Activated naive CD4-positive, alpha-beta T cell treated with anti-CD3 and anti-CD28 coated beads, Interleukin-2, amount 50 U/mL, for 24 hours (primary cell): Measurements from ENCODE around the gene MAP3K7.

Experiments used
- H3K27ac Mint-ChIP-seq: one replicate; pipeline ENCODE4 v1.8.0; 2021; ENCODE audit warnings: mild to moderate bottlenecking, mixed read lengths
- H3K27me3 Mint-ChIP-seq: one replicate; pipeline ENCODE4 v1.8.0; 2021; ENCODE audit warnings: mixed read lengths
- H3K36me3 Mint-ChIP-seq: one replicate; pipeline ENCODE4 v1.8.0; 2021; ENCODE audit warnings: mixed read lengths
- H3K4me1 Mint-ChIP-seq: one replicate; pipeline ENCODE4 v1.8.0; 2021; ENCODE audit warnings: mixed read lengths
- H3K4me3 Mint-ChIP-seq: one replicate; pipeline ENCODE4 v1.8.0; 2021; ENCODE audit warnings: mild to moderate bottlenecking, mixed read lengths
- H3K9me3 Mint-ChIP-seq: one replicate; pipeline ENCODE4 v1.8.0; 2021; ENCODE audit warnings: mixed read lengths

The MAP3K7 gene

GRCh38 chr6:90485635-90486277 is 101.1 kb downstream of the MAP3K7 start:
- Mint-ChIP-seq H3K36me3 (peaks cover 1% of the 10 kb centered on the region), H3K4me3 (no peak overlapping the region), H3K27ac (no peak overlapping the region), H3K9me3 (no peaks in the 10 kb centered on the region), H3K27me3 (no peaks in the 10 kb centered on the region), H3K4me1 (peaks cover 3% of the 10 kb centered on the region)

- Mint-ChIP-seq H3K4me1 (peaks cover 3% of the 10 kb centered on the region), H3K4me3 (no peak overlapping the region), H3K27ac (no peak overlapping the region)
Measured at GRCh38 chr6:90484903-90485302, 102.0 kb downstream of the MAP3K7 start.

GRCh38 chr6:90484385-90484784 is 102.5 kb downstream of the MAP3K7 start:
- Mint-ChIP-seq H3K9me3 (no peaks in the 10 kb centered on the region), H3K36me3 (peaks cover 1% of the 10 kb centered on the region), H3K27me3 (no peaks in the 10 kb centered on the region), H3K27ac (no peak overlapping the region), H3K4me3 (no peak overlapping the region), H3K4me1 (peaks cover 4% of the 10 kb centered on the region)

More at GRCh38 chr6:90484903-90485302, 102.0 kb downstream of the MAP3K7 start:
- Mint-ChIP-seq H3K36me3 (peaks cover 1% of the 10 kb centered on the region), H3K9me3 (no peaks in the 10 kb centered on the region), H3K27me3 (no peaks in the 10 kb centered on the region)

GRCh38 chr6:90483956-90484355 is 102.9 kb downstream of the MAP3K7 start:
- Mint-ChIP-seq H3K27ac (no peak overlapping the region), H3K4me3 (no peak overlapping the region), H3K27me3 (no peaks in the 10 kb centered on the region), H3K4me1 (peaks cover 9% of the 10 kb centered on the region), H3K36me3 (peaks cover 1% of the 10 kb centered on the region), H3K9me3 (no peaks in the 10 kb centered on the region)

GRCh38 chr6:90483116-90483839 is 103.6 kb downstream of the MAP3K7 start:
- H3K9me3 Mint-ChIP-seq: no peaks in the 10 kb centered on the region
- no peak overlapping the region for H3K4me3 Mint-ChIP-seq
- H3K4me1 Mint-ChIP-seq: peaks cover 16% of the 10 kb centered on the region
- H3K36me3 Mint-ChIP-seq: peaks cover 1% of the 10 kb centered on the region
- H3K27me3 Mint-ChIP-seq: no peaks in the 10 kb centered on the region
- H3K27ac Mint-ChIP-seq: no peak overlapping the region

GRCh38 chr6:90480666-90481065 is 106.2 kb downstream of the MAP3K7 start:
- H3K9me3 Mint-ChIP-seq: no peaks in the 10 kb centered on the region
- H3K27me3 Mint-ChIP-seq: no peaks in the 10 kb centered on the region
- no peak overlapping the region for H3K27ac Mint-ChIP-seq
- peaks cover 38% of the 10 kb centered on the region for H3K4me1 Mint-ChIP-seq
- no peak overlapping the region for H3K4me3 Mint-ChIP-seq
- no peaks in the 10 kb centered on the region for H3K36me3 Mint-ChIP-seq

- H3K9me3 Mint-ChIP-seq: no peaks in the 10 kb centered on the region
- peaks cover 43% of the 10 kb centered on the region for H3K4me1 Mint-ChIP-seq
- no peak overlapping the region for H3K4me3 Mint-ChIP-seq
- no peaks in the 10 kb centered on the region for H3K27me3 Mint-ChIP-seq
- H3K36me3 Mint-ChIP-seq: no peaks in the 10 kb centered on the region
- peak overlapping the region; percentile 84 for H3K27ac Mint-ChIP-seq
Measured at GRCh38 chr6:90479603-90479926, 107.3 kb downstream of the MAP3K7 start.

- no peaks in the 10 kb centered on the region for H3K36me3 Mint-ChIP-seq
- H3K4me1 Mint-ChIP-seq: peaks cover 48% of the 10 kb centered on the region
- H3K4me3 Mint-ChIP-seq: peak overlapping the region; percentile 42
Measured at GRCh38 chr6:90478789-90479602, 107.9 kb downstream of the MAP3K7 start.

GRCh38 chr6:90478278-90478677 is 108.6 kb downstream of the MAP3K7 start:
- H3K36me3 Mint-ChIP-seq: no peaks in the 10 kb centered on the region
- H3K4me3 Mint-ChIP-seq: no peak overlapping the region
- peaks cover 56% of the 10 kb centered on the region for H3K4me1 Mint-ChIP-seq
- H3K9me3 Mint-ChIP-seq: no peaks in the 10 kb centered on the region
- no peaks in the 10 kb centered on the region for H3K27me3 Mint-ChIP-seq
- H3K27ac Mint-ChIP-seq: peak overlapping the region; percentile 72

More at GRCh38 chr6:90478789-90479602, 107.9 kb downstream of the MAP3K7 start:
- H3K9me3 Mint-ChIP-seq: no peaks in the 10 kb centered on the region
- no peaks in the 10 kb centered on the region for H3K27me3 Mint-ChIP-seq
- peak overlapping the region; percentile 84 for H3K27ac Mint-ChIP-seq

- H3K9me3 Mint-ChIP-seq: no peaks in the 10 kb centered on the region
- peak overlapping the region; percentile 72 for H3K27ac Mint-ChIP-seq
- no peaks in the 10 kb centered on the region for H3K36me3 Mint-ChIP-seq
- no peaks in the 10 kb centered on the region for H3K27me3 Mint-ChIP-seq
- H3K4me3 Mint-ChIP-seq: no peak overlapping the region
- peaks cover 65% of the 10 kb centered on the region for H3K4me1 Mint-ChIP-seq
Measured at GRCh38 chr6:90477366-90477765, 109.5 kb downstream of the MAP3K7 start.

GRCh38 chr6:90472716-90473115 is 114.2 kb downstream of the MAP3K7 start:
- Mint-ChIP-seq H3K9me3 (no peaks in the 10 kb centered on the region), H3K36me3 (no peaks in the 10 kb centered on the region), H3K4me3 (peak overlapping the region; percentile 68), H3K4me1 (peaks cover 84% of the 10 kb centered on the region), H3K27ac (peak overlapping the region; percentile 63), H3K27me3 (no peaks in the 10 kb centered on the region)

- no peaks in the 10 kb centered on the region for H3K27me3 Mint-ChIP-seq
- no peak overlapping the region for H3K4me3 Mint-ChIP-seq
- H3K36me3 Mint-ChIP-seq: no peaks in the 10 kb centered on the region
- peaks cover 84% of the 10 kb centered on the region for H3K4me1 Mint-ChIP-seq
- H3K9me3 Mint-ChIP-seq: no peaks in the 10 kb centered on the region
- H3K27ac Mint-ChIP-seq: peak overlapping the region; percentile 51
Measured at GRCh38 chr6:90471263-90471662, 115.6 kb downstream of the MAP3K7 start.

GRCh38 chr6:90469906-90470305 is 117.0 kb downstream of the MAP3K7 start:
- H3K4me1 Mint-ChIP-seq: peaks cover 91% of the 10 kb centered on the region
- no peaks in the 10 kb centered on the region for H3K36me3 Mint-ChIP-seq
- H3K27ac Mint-ChIP-seq: no peak overlapping the region

GRCh38 chr6:90468859-90469258 is 118.0 kb downstream of the MAP3K7 start:
- H3K9me3 Mint-ChIP-seq: no peaks in the 10 kb centered on the region
- H3K4me1 Mint-ChIP-seq: peaks cover 91% of the 10 kb centered on the region
- H3K27me3 Mint-ChIP-seq: no peaks in the 10 kb centered on the region
- no peaks in the 10 kb centered on the region for H3K36me3 Mint-ChIP-seq
- H3K27ac Mint-ChIP-seq: peak overlapping the region; percentile 73
- no peak overlapping the region for H3K4me3 Mint-ChIP-seq

More at GRCh38 chr6:90469906-90470305, 117.0 kb downstream of the MAP3K7 start:
- H3K4me3 Mint-ChIP-seq: no peak overlapping the region
- no peaks in the 10 kb centered on the region for H3K9me3 Mint-ChIP-seq
- H3K27me3 Mint-ChIP-seq: no peaks in the 10 kb centered on the region

GRCh38 chr6:90468080-90468479 is 118.8 kb downstream of the MAP3K7 start:
- H3K27ac Mint-ChIP-seq: peak overlapping the region; percentile 81
- H3K4me1 Mint-ChIP-seq: peaks cover 91% of the 10 kb centered on the region
- peak overlapping the region; percentile 58 for H3K4me3 Mint-ChIP-seq

GRCh38 chr6:90467546-90467945 is 119.3 kb downstream of the MAP3K7 start:
- Mint-ChIP-seq H3K27me3 (no peaks in the 10 kb centered on the region), H3K36me3 (no peaks in the 10 kb centered on the region), H3K27ac (peak overlapping the region; percentile 94)

More at GRCh38 chr6:90468080-90468479, 118.8 kb downstream of the MAP3K7 start:
- no peaks in the 10 kb centered on the region for H3K36me3 Mint-ChIP-seq
- H3K27me3 Mint-ChIP-seq: no peaks in the 10 kb centered on the region
- H3K9me3 Mint-ChIP-seq: no peaks in the 10 kb centered on the region

More at GRCh38 chr6:90467546-90467945, 119.3 kb downstream of the MAP3K7 start:
- no peaks in the 10 kb centered on the region for H3K9me3 Mint-ChIP-seq
- no peak overlapping the region for H3K4me3 Mint-ChIP-seq
- H3K4me1 Mint-ChIP-seq: peaks cover 90% of the 10 kb centered on the region
